Suprapubic skin (tissue), 4 donors: Measurements from ENCODE around the gene CCDC127.

Experiments used
- CTCF ChIP-seq, 2 donors: fragments of 200-600 bp in 1 of 2; fragments of 450-650 bp in 1 of 2; sonication (generic) in 1 of 2; IDR thresholded peaks; one replicate each; pipeline ENCODE4 v1.5.1; 2016 to 2019; ENCODE audit warnings: antibody characterized with exemption in 2 of 2, mild to moderate bottlenecking in 1 of 2, moderate library complexity in 1 of 2
- POLR2A ChIP-seq, 2 donors: fragments of 450-650 bp; IDR thresholded peaks; one replicate each; pipeline ENCODE4 v1.6.1; 2017; ENCODE audit warnings: antibody characterized with exemption in 2 of 2, mild to moderate bottlenecking in 2 of 2, moderate library complexity in 2 of 2
- POLR2AphosphoS5 ChIP-seq, 3 donors: sonication (generic); formaldehyde crosslinking; IDR thresholded peaks; one replicate each; pipeline ENCODE4 v1.6.1; 2017; ENCODE audit warnings: antibody characterized with exemption in 3 of 3

GRCh38 chr5:155651-156410, 62.1 kb downstream of the CCDC127 start:
- TF ChIP-seq CTCF (IDR thresholded peaks at IDR 0.05): no peak
- no peak for TF ChIP-seq POLR2A (IDR thresholded peaks at IDR 0.05)
- no peak for TF ChIP-seq POLR2AphosphoS5 (IDR thresholded peaks at IDR 0.05)
